Neural progenitor cell (in vitro differentiated cells): Measurements from ENCODE around the gene F8.

ENCODE experiments used
- EZH2 ChIP-seq: fragments of 200-600 bp; sonication (generic); IDR thresholded peaks from 2 replicates; pipeline ENCODE4 v1.6.1; 2017; ENCODE audit warnings: antibody characterized with exemption, mild to moderate bottlenecking, moderate library complexity
- TF ChIP-seq, protein P1 (sequence below): fragments of 200-600 bp; sonication (generic); IDR thresholded peaks from 2 replicates; pipeline ENCODE4 v1.5.1; 2017; ENCODE audit warnings: antibody characterized with exemption, mild to moderate bottlenecking

DNA sequence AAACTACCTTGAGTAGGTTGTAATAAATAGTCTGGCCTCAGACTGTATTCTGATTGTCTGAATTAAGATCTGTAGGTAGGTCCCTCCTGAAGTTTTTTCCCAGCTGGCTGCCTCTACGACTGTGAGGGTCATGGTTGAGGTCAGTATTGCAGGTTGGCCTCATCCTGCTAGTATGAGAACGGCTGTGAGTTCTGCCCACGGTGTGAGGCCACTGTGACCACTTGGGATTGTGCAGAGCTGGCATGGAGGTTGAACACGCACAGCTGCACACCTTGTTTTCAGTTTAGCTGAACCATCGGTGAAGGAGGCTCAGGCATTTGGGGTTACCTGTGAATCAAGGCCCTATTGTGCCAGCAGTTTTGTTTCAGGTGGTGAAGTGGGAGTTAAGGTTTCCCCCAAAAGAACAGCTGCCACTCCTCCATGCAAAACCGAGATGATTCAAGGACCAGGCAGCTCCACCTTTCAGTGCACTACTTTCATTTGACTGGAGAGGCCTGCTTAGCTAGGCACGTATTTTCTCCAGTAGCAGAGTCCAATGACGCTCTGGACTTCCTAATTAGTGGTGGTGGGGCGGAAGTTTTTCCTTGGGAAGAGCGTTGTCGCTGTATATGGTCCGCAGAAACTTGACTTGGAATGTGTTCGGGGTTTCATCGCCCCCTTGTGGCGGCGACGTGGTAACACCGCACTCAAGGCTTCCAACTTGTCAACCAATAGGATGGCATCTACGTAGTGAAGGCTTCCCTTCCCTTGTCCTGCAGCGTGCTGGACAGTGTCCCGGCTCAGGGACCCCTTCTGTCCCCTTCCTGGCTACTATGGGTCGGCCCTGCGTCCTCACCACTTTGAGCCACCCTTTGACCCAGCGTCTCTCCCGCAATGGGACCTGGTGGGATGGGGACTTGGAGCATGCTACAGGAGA lies 34.6 kb upstream of the F8 start:
- TF ChIP-seq, protein P1, sequence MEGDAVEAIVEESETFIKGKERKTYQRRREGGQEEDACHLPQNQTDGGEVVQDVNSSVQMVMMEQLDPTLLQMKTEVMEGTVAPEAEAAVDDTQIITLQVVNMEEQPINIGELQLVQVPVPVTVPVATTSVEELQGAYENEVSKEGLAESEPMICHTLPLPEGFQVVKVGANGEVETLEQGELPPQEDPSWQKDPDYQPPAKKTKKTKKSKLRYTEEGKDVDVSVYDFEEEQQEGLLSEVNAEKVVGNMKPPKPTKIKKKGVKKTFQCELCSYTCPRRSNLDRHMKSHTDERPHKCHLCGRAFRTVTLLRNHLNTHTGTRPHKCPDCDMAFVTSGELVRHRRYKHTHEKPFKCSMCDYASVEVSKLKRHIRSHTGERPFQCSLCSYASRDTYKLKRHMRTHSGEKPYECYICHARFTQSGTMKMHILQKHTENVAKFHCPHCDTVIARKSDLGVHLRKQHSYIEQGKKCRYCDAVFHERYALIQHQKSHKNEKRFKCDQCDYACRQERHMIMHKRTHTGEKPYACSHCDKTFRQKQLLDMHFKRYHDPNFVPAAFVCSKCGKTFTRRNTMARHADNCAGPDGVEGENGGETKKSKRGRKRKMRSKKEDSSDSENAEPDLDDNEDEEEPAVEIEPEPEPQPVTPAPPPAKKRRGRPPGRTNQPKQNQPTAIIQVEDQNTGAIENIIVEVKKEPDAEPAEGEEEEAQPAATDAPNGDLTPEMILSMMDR: peak; percentile 72
- TF ChIP-seq EZH2: no peak
